Smooth muscle cell (in vitro differentiated cells): Measurements from ENCODE around the gene B3GALT6. TPM values are rescaled to one million over a fixed set of nuclear protein-coding genes. Genes with fewer than 3 reads are reported as not detected.

Experiments used
- DNase-seq: peaks from one replicate; lab custom pipeline; 2025; ENCODE audit not compliant: unreplicated experiment; lab: John Stamatoyannopoulos, UW
- H2AFZ ChIP-seq: fragments of 200-600 bp; sonication (generic); 2 replicates; pipeline ENCODE4 v1.6.0; 2016; ENCODE audit warnings: antibody characterized with exemption, low read depth, mild to moderate bottlenecking
- H3F3A ChIP-seq: fragments of 200-600 bp; sonication (generic); 2 replicates; pipeline ENCODE4 v1.6.0; 2017; ENCODE audit warnings: antibody characterized with exemption, low read depth
- H3K27ac ChIP-seq: fragments of 200-600 bp; sonication (generic); 2 replicates; pipeline ENCODE4 v1.5.1; 2016; ENCODE audit warnings: low read depth, mild to moderate bottlenecking
- H3K27me3 ChIP-seq: fragments of 200-600 bp; sonication (generic); 2 replicates; pipeline ENCODE4 v1.6.1; 2016; ENCODE audit warnings: low read depth, mild to moderate bottlenecking
- H3K36me3 ChIP-seq: fragments of 200-600 bp; sonication (generic); 2 replicates; pipeline ENCODE4 v1.5.1; 2016; ENCODE audit warnings: low read depth
- H3K4me1 ChIP-seq: fragments of 200-600 bp; sonication (generic); 2 replicates; pipeline ENCODE4 v1.5.1; 2016; ENCODE audit warnings: low read depth
- H3K4me2 ChIP-seq: fragments of 200-600 bp; sonication (generic); 2 replicates; pipeline ENCODE4 v1.6.0; 2016; ENCODE audit warnings: mild to moderate bottlenecking
- H3K4me3 ChIP-seq: fragments of 200-600 bp; sonication (generic); 2 replicates; pipeline ENCODE4 v1.5.1; 2016; ENCODE audit warnings: mild to moderate bottlenecking
- H3K79me2 ChIP-seq: fragments of 200-600 bp; sonication (generic); 2 replicates; pipeline ENCODE4 v1.6.0; 2016; ENCODE audit warnings: low read depth, mild to moderate bottlenecking
- H3K9ac ChIP-seq: fragments of 200-600 bp; sonication (generic); 2 replicates; pipeline ENCODE4 v1.6.0; 2016; ENCODE audit warnings: low read depth
- H3K9me3 ChIP-seq: fragments of 200-600 bp; sonication (generic); replicated peaks from 2 replicates; pipeline ENCODE4 v1.5.1; 2016; ENCODE audit warnings: low read depth
- H4K20me1 ChIP-seq: fragments of 200-600 bp; sonication (generic); 2 replicates; pipeline ENCODE4 v1.6.0; 2016; ENCODE audit warnings: low read depth
- WGBS: methylation state at CpG from one replicate; pipeline ENCODE4 v1.1.7; 2016; ENCODE audit warnings: low lambda C conversion rate; 5-methylcytosine and 5-hydroxymethylcytosine counted together
- polyA plus RNA-seq: library from polyadenylated mRNA; unstranded; fragments of >200 nt; fragmentation: Nextera tagmentation; extraction: Ambion mirVana; gene quantifications from 2 replicates; pipeline ENCODE4 v1.2.1, GENCODE V29; 2016
- total RNA-seq: library from RNA; depleted of rRNA; stranded (reverse); fragments of >200 nt; gene quantifications from 2 replicates; pipeline ENCODE4 v1.2.3, GENCODE V29; 2014
- TF ChIP-seq, protein P1 (sequence below): fragments of 200-600 bp; sonication (generic); IDR thresholded peaks from 2 replicates; pipeline ENCODE4 v1.5.1; 2017; ENCODE audit warnings: borderline replicate concordance, mild to moderate bottlenecking, antibody characterized with exemption; ENCODE audit not compliant: insufficient read depth, poor library complexity, severe bottlenecking

The B3GALT6 gene
- total and polyA plus RNA-seq, 2 experiments from 2014 or later, result 15.0 to 33.2 TPM

DNA sequence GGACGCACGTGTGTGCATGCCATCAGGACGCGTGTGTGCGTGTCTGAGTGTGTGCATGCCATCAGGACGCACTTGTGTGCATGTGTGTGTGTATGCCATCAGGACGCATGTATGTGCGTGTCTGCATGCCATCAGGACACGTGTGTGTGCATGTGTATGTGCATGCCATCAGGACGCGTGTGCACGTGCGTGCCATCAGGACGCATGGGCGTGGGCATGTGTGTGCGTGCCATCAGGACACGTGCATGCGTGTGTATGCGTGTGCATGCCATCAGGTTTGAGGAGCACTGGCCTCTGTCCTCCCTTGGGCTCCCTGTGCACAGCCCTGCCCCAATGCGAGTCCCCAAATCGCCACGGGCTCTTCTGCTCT lies 27.1 kb downstream of the B3GALT6 start:
- H2AFZ ChIP-seq, result no peak overlapping the region
- no peak for DNase-seq
- H3K27ac ChIP-seq, result no peak overlapping the region
- H3K79me2 ChIP-seq, result peaks cover 24% of the 10 kb centered on the region
- H3K27me3 ChIP-seq, result no peaks in the 10 kb centered on the region
- H4K20me1 ChIP-seq, result peaks cover 80% of the 10 kb centered on the region
- H3K36me3 ChIP-seq, result no peaks in the 10 kb centered on the region
- no peaks in the 10 kb centered on the region for H3K9me3 ChIP-seq
- H3K4me2 ChIP-seq, result no peak overlapping the region
- no peaks in the 10 kb centered on the region for H3K4me1 ChIP-seq
- 98% methylated on average over 22 of the region's 22 CpGs for WGBS
- H3K9ac ChIP-seq, result no peak overlapping the region
- TF ChIP-seq, protein P1, sequence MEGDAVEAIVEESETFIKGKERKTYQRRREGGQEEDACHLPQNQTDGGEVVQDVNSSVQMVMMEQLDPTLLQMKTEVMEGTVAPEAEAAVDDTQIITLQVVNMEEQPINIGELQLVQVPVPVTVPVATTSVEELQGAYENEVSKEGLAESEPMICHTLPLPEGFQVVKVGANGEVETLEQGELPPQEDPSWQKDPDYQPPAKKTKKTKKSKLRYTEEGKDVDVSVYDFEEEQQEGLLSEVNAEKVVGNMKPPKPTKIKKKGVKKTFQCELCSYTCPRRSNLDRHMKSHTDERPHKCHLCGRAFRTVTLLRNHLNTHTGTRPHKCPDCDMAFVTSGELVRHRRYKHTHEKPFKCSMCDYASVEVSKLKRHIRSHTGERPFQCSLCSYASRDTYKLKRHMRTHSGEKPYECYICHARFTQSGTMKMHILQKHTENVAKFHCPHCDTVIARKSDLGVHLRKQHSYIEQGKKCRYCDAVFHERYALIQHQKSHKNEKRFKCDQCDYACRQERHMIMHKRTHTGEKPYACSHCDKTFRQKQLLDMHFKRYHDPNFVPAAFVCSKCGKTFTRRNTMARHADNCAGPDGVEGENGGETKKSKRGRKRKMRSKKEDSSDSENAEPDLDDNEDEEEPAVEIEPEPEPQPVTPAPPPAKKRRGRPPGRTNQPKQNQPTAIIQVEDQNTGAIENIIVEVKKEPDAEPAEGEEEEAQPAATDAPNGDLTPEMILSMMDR, result no peak
- no peak overlapping the region for H3K4me3 ChIP-seq
- no peaks in the 10 kb centered on the region for H3F3A ChIP-seq

DNA sequence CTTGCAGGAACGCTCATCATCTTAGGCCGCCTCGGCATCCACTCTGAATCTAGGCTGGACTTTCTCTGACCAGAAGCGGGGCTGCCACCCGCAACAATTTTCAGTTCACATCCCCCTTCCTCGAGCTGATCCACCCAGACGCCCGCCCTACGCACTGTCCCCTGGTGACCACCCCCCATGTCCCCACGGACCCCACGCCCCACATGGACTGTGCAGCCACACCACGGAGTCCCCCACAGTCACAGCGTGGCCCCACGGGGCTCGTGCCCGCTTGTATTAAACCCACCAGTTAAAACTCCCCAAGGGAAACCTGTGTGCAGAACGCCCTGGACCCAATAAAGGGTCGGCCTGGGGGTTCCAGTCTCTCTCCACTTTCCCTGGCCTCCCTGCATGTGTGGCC lies 27.5 kb downstream of the B3GALT6 start:
- H3K4me3 ChIP-seq, result no peak overlapping the region
- no peak overlapping the region for H3K27ac ChIP-seq
- TF ChIP-seq, protein P1, result no peak
- H3K27me3 ChIP-seq, result no peaks in the 10 kb centered on the region
- peaks cover 84% of the 10 kb centered on the region for H4K20me1 ChIP-seq
- 99% methylated on average over 18 of the region's 18 CpGs for WGBS
- DNase-seq, result no peak
- no peaks in the 10 kb centered on the region for H3K4me1 ChIP-seq
- no peaks in the 10 kb centered on the region for H3K36me3 ChIP-seq
- no peaks in the 10 kb centered on the region for H3K9me3 ChIP-seq
- peaks cover 28% of the 10 kb centered on the region for H3K79me2 ChIP-seq
- no peak overlapping the region for H2AFZ ChIP-seq
- no peak overlapping the region for H3K9ac ChIP-seq
- no peak overlapping the region for H3K4me2 ChIP-seq
- no peaks in the 10 kb centered on the region for H3F3A ChIP-seq

DNA sequence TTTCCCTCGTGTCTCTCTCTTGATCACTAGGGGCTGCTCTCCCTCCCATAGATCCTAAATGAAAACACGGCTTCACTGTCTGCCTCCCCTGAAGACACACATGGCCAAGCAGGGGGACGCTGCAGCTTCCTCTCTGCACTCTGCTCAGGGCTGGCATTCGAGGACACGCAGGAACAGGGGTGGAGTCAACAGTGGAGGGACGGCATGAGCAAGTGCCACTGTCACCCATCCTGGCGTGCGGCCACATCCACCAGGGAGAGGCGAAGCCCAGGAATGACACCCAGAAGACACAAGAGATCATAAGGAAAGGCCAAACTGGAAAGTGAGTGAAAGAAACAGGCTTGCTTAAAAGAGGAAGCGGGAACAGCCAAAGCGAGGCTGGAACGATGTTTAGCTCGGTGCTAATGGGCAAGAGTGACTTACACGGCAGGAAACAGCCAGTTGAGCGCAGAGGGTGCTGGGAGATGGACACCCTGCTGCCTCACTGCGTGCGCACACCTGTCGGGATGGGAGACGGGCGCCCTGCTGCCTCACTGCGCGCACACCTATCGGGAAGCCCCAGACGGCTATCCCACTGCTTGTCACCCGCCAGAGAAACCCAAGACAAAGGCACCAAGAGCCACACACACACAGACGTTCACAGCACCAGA lies 28.0 kb downstream of the B3GALT6 start:
- Histone ChIP-seq H3K27ac (no peak overlapping the region), H3K36me3 (no peaks in the 10 kb centered on the region), H3K79me2 (peaks cover 28% of the 10 kb centered on the region), H3K9me3 (no peaks in the 10 kb centered on the region), H3F3A (no peaks in the 10 kb centered on the region), H3K4me3 (no peak overlapping the region), H4K20me1 (peaks cover 84% of the 10 kb centered on the region), H3K27me3 (no peaks in the 10 kb centered on the region), H3K4me2 (no peak overlapping the region), H3K4me1 (no peaks in the 10 kb centered on the region), H3K9ac (no peak overlapping the region), H2AFZ (no peak overlapping the region)
- DNase-seq, result no peak
- TF ChIP-seq, protein P1, result no peak
- 96% methylated on average over 26 of the region's 26 CpGs for WGBS
